HL-60 (cell line): ENCODE results near the gene TM7SF3.

ENCODE experiments used
- DNase-seq, 2 experiments: peaks; one replicate each; pipeline ENCODE4 v3.0.0-alpha.2; 2010 to 2020; ENCODE audit warnings: low read depth in 1 of 2, low spot score in 1 of 2
- H3K27ac ChIP-seq: fragments of 250-450 bp; sonication (Bioruptor Pico); replicated peaks from 2 replicates; pipeline ENCODE4 v1.5.1; 2020; ENCODE audit warnings: mild to moderate bottlenecking, moderate library complexity
- H3K27me3 ChIP-seq: fragments of 250-450 bp; sonication (Bioruptor Pico); 2 replicates; pipeline ENCODE4 v1.5.1; 2021; ENCODE audit warnings: mild to moderate bottlenecking, moderate library complexity; ENCODE audit not compliant: insufficient read depth, poor library complexity, severe bottlenecking
- H3K4me3 ChIP-seq: replicated peaks from 2 replicates; pipeline ENCODE4 v1.5.1; 2011; ENCODE audit warnings: mild to moderate bottlenecking, control low read depth, low read length; ENCODE audit not compliant: insufficient read depth
- GABPA ChIP-seq: IDR thresholded peaks from 2 replicates; pipeline ENCODE4 v1.6.1; 2012; ENCODE audit warnings: low read depth
- POLR2AphosphoS5 ChIP-seq: IDR thresholded peaks from 2 replicates; pipeline ENCODE4 v1.6.1; 2012; ENCODE audit warnings: low read depth
- SPI1 ChIP-seq: IDR thresholded peaks from 2 replicates; pipeline ENCODE4 v1.6.1; 2012; ENCODE audit warnings: low read depth, mild to moderate bottlenecking, borderline replicate concordance
- TF ChIP-seq, protein P1 (sequence below): IDR thresholded peaks from 2 replicates; pipeline ENCODE4 v1.6.1; 2012; ENCODE audit warnings: low read depth; ENCODE audit not compliant: insufficient replicate concordance
- TF ChIP-seq, protein P2 (sequence below): IDR thresholded peaks from one replicate; pipeline ENCODE4 v1.5.1; 2011; ENCODE audit warnings: low read length, control low read depth, inconsistent platforms; ENCODE audit not compliant: insufficient read depth

TM7SF3 gene

DNA sequence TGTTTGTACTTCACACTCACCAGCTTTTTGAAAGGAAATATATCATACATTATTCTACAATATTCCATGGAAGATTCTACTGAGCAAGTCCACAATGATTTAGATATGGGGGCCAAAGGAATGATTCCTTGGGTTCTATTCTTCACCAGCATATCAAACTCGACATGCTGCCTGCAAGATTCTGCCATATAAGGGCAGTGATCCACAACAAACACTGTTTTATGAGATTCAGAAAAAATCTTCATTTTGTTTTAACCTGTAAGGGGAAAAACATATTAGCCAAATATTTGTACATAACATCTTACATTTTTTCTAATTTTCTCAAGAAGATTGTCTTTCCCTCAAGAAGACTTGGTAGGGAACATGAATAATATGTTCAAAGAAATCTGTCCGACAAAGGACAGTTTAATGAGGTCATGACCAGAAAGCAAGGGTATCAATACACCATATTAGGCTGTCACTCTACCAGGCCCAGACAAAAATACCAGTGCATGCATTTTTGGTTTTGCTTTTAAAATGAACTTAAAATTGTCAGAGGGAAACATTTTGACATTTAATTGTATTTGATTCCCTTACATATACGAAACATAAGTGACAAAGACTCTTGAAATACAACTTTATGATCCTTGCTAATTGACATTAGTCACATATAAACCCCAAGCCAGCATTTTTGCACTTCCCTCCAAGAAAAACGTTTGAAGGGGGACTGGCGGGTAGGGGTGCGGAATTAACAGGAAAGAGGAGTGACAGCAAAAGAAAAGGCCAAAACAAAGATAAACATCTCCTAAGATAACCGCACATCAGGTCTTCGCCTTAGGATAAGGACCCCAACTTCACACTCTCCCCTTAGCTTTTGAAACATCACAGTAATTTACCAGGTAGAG, 77.4 kb downstream of the TM7SF3 start:
- H3K4me3 ChIP-seq = peak overlapping the region; percentile 82
- H3K27ac ChIP-seq = peak overlapping the region; percentile 93
- TF ChIP-seq SPI1 = peak; percentile 55; the same call in 1 of the 2 replicates
- TF ChIP-seq, protein P1, sequence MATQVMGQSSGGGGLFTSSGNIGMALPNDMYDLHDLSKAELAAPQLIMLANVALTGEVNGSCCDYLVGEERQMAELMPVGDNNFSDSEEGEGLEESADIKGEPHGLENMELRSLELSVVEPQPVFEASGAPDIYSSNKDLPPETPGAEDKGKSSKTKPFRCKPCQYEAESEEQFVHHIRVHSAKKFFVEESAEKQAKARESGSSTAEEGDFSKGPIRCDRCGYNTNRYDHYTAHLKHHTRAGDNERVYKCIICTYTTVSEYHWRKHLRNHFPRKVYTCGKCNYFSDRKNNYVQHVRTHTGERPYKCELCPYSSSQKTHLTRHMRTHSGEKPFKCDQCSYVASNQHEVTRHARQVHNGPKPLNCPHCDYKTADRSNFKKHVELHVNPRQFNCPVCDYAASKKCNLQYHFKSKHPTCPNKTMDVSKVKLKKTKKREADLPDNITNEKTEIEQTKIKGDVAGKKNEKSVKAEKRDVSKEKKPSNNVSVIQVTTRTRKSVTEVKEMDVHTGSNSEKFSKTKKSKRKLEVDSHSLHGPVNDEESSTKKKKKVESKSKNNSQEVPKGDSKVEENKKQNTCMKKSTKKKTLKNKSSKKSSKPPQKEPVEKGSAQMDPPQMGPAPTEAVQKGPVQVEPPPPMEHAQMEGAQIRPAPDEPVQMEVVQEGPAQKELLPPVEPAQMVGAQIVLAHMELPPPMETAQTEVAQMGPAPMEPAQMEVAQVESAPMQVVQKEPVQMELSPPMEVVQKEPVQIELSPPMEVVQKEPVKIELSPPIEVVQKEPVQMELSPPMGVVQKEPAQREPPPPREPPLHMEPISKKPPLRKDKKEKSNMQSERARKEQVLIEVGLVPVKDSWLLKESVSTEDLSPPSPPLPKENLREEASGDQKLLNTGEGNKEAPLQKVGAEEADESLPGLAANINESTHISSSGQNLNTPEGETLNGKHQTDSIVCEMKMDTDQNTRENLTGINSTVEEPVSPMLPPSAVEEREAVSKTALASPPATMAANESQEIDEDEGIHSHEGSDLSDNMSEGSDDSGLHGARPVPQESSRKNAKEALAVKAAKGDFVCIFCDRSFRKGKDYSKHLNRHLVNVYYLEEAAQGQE = no peak
- H3K27me3 ChIP-seq = no peaks in the 10 kb centered on the region
- no peak for DNase-seq

DNA sequence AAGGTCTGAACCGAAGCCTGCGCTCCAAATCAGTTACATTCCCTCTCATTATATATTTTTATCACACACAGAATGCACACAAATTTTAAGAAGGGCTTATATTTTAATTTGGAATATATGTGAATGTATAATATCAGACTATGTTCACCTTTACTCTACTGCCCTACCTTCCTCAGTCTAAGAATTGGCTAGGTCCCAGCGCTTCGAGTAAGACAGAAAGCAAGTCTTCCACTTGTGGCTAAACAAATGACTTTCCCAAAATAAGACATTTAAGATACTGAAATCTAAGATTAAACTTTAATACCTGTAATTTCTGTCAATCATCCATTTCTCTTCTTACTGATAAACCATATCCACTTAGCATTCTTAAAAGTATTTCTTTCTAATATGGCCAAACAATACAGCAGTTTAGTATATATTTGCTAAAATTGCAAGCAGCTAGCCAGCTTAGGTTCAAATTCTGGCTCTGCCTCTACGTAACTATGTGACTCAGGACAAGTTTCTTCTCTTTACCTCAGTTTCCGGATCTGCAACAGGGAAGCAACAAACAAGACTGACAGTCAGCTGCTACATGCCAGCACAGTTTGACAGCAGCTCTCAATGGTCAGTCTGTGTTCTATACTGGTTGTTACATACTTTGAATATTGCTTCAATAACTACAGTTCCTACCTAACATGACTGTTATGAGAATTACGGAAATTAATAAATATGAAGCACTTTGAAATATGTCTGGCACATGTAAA, 78.4 kb downstream of the TM7SF3 start:
- TF ChIP-seq SPI1 = no peak
- TF ChIP-seq, protein P1 = no peak
- TF ChIP-seq, protein P2, sequence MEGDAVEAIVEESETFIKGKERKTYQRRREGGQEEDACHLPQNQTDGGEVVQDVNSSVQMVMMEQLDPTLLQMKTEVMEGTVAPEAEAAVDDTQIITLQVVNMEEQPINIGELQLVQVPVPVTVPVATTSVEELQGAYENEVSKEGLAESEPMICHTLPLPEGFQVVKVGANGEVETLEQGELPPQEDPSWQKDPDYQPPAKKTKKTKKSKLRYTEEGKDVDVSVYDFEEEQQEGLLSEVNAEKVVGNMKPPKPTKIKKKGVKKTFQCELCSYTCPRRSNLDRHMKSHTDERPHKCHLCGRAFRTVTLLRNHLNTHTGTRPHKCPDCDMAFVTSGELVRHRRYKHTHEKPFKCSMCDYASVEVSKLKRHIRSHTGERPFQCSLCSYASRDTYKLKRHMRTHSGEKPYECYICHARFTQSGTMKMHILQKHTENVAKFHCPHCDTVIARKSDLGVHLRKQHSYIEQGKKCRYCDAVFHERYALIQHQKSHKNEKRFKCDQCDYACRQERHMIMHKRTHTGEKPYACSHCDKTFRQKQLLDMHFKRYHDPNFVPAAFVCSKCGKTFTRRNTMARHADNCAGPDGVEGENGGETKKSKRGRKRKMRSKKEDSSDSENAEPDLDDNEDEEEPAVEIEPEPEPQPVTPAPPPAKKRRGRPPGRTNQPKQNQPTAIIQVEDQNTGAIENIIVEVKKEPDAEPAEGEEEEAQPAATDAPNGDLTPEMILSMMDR = no peak
- TF ChIP-seq GABPA = no peak
- TF ChIP-seq POLR2AphosphoS5 = no peak
- no peaks in the 10 kb centered on the region for H3K27me3 ChIP-seq
- peak overlapping the region; percentile 82 for H3K4me3 ChIP-seq
- DNase-seq = peak; percentile 16 to 34
- no peak overlapping the region for H3K27ac ChIP-seq

DNA sequence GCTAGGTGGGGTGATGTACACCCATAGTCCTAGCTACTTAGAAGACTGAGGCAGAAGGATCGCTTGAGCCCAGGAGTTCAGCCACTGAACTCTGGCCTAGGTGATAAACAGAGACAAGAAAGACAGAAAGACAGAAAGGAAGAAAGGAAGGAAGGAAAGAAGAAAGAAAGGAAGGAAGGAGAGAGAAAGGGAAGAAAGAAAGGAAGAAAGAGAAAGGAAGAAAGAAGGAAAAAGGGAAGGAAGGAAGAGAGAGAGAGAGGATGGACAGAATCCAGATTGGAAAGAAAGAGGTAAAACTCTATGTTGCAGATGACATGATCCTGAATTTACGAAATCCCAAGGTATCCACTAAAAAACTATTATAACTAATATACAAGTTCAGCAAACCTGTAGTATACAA, 84.6 kb downstream of the TM7SF3 start:
- Histone ChIP-seq H3K27ac (no peak overlapping the region), H3K27me3 (no peaks in the 10 kb centered on the region), H3K4me3 (no peak overlapping the region)
- TF ChIP-seq, protein P2 = no peak
- TF ChIP-seq GABPA (no peak), SPI1 (no peak), POLR2AphosphoS5 (no peak)
- TF ChIP-seq, protein P1 = no peak
- no peak for DNase-seq
